SHP77 treated with DMSO at 0.1 percent for 48 hours (cell line): ENCODE measurements around the gene SLC23A2.
A peak's percentile ranks its signal among the peaks of the same experiment; 100 is the strongest.

Experiments used
- DNase-seq: peaks from one replicate; lab custom pipeline; 2025; lab: John Stamatoyannopoulos, UW

Gene SLC23A2

DNA sequence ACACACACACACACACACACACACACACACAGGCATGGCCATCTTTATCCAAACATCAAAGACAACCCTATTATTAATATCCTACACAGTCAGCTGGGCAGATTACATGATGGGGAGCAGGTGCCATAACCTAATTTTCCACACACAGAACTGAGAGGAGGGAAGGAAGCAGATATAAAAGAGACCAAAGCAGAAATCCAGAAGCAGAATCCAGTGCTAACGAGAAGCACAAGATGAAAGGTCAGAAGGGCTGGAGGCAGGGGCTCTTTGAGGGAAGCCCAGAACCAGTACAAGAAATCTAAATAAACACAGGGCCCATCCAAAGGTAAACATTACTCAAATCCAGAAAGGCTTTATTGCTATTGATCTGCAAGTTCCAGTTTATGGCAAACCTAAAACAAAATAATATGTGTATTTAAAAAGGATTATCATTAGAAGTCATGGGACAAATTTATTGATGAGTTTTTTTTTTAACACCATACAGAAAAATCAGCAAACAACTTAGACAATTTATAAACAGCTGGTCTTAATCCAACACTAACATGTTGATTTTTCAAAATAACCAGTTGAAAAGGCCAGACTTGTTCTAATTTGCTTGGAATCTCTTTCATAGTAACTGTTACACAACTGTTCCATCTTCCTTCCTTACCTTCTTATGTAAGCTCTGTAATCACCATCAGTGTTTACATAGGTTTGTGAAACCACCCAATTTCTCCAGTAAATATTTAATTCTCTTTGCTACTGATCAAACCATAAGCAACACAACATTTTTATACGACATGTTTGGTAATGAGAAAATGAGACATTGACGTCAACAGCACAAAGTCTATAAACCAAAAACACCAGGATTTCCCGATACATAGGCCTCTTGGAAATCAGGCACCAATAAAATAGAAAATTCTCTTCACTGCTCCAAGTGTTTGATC lies 34.2 kb downstream of the SLC23A2 start:
- DNase-seq = no peak

DNA sequence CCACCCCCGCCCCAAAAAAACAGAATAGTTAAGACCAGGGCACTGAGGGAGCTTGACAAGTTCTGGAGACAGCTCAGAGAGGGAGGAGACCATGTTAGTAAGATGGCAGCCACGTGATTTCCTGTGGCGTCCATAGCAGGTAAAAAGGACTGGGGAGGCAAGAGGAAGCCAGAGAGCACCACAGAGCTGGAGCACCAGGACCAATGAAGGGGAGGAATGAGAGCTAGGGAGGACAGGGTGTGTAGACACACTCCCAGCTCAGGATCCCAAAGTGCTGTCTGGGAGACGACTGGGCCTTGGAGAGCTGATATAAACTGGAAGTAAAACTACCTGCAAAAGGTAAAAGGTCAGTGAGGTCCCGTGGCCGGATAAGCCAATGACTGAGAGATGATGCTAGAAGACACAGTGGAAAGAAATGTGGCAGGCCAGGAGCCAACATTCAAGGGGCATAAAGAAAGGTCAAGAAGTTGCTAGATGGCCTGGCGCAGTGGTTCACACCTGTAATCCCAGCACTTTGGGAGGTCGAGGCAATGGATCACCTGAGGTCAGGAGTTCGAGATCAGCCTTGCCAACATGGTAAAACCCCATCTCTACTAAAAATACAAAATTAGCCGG lies 39.0 kb downstream of the SLC23A2 start:
- DNase-seq = no peak

DNA sequence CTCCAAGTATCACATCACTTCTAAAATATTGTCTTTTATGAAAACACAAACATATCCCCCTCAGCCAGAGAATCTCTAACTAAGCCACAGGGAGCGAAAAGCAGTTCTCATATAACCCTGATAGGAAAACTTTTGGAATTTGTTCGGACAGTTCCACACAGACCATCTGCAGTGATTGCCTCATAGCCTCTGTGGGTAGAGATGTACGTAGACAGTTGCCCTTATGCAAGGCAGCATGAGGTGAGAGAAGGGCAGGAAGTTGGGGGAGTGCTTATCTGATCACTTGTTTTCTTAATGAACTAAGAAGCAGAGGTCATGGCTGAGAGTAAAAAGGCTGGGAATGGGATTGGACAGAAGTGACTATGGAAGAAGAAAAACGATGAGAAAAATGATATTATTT lies 39.6 kb downstream of the SLC23A2 start:
- no peak for DNase-seq

DNA sequence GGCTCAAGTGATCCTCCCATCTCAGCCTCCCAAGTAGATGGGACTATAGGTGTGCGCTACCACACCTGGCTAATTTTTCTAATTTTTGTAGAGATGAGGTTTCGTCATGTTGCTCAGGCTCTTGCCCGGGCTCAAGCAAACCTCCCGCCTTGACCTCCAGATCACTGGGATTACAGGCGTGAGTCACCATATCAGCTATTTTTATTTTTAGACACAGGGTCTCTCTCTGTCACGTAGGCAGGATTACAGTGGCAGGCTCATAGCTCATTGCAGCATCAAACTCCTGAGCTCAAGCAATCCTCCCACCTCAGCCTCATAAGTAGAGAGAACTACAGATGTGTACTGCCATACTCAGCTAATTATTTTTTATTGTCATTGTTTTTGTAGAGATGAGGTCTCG lies 41.7 kb downstream of the SLC23A2 start:
- no peak for DNase-seq

DNA sequence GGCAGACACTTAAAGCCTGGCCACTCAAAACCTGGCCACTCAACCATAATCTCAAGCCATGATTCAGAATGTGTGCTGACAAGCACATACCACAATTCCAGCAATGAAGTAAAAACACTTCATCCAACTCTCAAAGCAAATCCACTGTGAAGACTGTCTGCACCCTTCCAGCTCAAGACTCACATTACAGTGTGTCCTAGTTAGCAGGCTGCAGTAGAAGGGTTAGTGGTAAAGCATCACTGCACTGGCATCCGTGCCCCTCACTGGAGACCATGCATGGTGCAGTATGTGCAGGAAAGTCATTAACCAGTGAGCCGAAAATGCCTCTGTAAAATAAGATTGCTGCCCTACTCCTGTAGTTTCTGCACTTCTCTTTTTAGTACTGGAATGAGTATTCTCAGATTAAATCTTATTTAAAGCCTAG lies 43.4 kb downstream of the SLC23A2 start:
- DNase-seq = no peak

DNA sequence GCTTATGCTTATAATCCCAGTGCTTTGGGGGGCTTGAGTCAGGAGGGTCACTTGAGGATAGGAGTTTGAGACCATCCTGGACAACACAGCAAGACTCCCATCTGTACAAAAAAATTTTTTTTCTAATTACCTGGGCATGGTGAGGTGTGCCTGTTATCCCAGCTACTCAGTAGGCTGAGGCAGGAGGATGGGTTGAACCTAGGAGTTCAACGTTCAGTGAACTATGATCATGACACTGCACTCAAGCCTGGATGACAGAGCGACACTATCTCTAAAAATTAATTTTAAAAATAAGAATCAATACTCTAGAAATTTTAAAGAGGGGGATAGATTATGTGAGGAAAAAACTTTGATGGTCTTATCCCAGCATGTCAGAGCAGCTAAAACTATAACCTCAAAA lies 44.1 kb downstream of the SLC23A2 start:
- DNase-seq = no peak

DNA sequence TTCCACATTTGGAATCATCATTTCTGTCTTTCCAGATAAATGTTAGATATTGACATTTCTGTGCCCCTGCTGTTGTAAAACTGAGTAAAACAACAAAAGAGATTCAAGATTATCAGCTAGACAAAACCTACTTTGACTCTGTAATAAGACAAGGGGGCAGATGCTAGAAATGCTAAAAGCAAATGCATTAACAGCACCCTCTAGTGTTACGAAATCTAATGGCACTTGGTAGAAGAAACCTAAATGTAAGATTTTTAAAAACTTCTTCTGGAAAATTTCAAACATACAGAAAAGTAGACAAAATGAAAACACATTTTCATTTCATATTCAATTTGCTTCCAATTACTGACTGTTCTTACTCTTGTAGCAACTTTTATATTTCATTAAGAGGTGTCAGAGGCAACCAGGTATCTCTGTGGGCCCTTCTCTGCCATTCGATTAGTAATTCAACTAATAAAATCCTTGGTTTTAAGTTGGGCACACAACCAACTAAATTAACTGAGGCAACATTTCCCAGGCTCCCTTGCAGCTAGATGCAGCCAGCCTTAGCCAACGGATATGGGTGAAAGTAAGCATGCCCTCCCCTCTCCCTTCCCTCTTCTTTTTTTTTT lies 45.0 kb downstream of the SLC23A2 start:
- DNase-seq = peak; percentile 48

DNA sequence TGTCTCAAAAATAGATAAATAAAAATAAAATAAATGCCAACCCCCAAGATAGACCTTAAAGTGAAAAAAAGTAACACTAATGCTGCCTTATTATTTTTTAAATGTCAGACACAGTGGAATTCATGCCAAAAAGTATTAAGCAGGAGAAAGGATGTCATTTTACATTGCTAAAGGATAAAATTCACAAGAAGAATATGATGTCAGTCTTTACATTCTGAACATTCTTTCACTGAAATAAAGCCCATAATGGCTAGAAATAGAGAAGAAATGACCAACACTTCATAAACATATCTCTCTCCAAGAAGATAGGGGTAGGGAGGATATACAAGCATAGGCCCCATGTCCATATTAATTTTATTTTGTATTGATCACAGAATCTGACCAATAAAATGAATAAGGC lies 47.4 kb downstream of the SLC23A2 start:
- no peak for DNase-seq

DNA sequence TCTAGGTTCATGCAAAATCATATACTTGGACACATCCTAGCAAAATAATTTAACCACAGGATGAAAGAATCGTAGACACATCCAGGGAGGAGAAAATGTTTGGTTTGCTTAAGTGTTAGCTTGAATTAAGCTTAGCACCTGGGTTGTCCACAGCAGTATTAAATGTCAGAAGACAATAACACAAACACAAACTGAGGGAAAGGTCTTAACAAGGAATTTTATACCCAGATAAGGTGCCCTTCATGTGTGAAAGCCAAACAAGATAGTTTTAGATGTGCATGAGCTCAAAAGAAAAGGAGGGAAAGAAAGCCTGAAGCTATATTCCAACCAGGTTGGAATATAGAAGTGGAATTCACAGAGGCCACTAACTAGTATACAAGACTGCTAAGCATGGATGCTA lies 49.1 kb downstream of the SLC23A2 start:
- DNase-seq = no peak

DNA sequence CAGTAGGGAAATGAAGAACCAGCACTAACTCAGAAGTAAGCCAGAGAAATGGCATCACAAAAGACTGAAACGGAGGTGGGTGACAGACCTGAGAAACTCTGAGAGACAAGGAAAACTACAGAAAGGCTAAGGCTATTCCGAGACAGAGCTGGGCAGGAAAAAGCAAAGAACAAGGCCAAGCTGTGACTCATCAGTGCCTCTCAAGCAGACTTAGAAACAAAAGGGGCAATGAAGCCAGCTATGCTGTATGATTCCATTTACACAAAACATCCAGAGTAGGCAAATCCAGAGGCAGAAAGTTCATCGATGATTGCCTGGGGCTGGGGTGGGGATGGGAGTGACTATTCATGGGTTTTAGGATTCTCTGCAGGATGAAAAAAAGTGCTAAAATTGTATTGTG lies 50.0 kb downstream of the SLC23A2 start:
- DNase-seq = no peak

DNA sequence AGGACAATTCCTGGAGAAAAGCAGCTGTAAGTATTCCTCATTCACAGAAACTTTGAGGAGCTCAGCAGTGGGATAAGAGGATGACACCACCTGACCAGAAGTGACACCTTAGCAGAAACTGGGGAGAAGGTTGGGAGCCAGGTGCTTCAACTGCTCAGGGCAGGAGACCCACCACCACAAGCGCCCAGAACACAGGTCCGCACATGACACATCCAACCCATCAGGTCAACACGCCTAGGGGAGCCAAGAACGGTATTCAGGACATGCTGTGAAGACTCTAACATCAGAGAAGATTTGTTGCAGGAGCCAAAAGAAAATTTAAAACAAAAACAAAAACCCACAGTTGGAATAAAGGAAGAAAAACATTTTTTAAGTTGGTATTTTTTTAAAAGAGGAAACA lies 50.5 kb downstream of the SLC23A2 start:
- no peak for DNase-seq

DNA sequence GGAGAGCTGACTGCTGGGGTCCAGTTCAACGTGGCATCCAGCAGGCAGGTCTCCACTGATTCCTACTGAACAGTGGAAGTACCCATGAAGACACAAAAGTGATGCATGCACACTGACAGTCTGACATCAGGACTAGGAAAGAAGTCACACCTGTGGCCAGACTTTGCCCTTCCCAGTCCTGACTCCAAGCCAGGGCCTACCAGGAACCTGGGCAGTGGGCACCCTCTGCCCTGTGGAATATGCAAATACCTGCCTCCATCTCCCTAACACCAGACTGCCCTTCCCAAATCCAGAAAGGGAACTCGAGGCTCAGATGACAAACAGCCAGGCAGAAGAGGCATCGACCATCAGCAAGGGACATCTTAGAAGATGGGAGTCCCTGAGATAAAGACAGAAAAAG lies 50.9 kb downstream of the SLC23A2 start:
- no peak for DNase-seq

DNA sequence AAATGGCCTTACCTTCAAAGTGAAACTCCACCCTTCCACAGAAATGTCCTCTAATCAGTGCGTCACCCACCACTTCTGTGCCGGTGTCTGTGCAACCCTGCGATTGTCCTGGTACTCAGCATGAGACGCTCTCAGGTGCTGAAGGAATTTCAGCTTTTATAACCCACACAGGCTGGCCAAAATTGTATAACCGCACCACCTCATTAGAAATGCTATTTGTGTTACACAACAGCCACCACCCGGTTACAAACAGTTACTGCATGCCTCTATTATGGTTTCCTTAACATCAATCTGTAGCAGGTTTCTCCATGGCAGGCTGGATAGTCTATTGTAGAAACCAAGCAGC lies 51.5 kb downstream of the SLC23A2 start:
- DNase-seq = no peak

DNA sequence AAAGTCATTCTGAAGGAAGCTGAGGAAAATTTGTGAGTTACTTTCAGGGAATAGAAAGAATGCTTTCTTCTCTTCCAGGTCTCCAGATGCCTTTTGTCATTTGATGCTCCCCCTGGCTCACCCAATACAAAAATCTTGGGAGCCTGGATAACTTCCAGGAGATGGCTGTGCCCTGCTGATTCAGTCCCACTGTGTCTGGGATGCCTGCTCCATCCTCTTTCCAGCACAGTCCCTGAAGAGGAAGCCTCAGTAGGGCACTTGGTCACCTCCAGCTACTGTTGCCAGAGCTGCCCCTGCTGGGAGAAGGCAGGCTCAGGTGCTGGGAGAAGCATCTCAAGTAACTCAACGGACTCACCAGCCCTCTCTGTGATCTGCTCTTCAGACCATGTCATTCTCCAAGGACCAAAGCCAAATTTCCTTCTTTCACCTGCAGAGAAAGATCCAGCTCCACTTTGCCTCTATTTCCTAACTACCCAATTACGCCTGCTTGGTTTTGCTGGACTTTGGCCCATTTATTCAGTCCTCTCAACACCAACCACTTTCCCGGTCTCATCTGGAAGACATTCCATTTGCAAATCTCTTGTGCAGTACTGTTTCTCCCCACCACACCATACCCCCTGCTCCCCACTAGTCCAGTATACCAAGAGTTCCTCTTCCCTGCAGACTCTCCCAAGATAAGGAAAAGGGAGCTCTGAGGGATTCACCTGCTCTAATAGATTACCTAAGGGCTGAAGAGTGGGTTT lies 53.3 kb downstream of the SLC23A2 start:
- no peak for DNase-seq

DNA sequence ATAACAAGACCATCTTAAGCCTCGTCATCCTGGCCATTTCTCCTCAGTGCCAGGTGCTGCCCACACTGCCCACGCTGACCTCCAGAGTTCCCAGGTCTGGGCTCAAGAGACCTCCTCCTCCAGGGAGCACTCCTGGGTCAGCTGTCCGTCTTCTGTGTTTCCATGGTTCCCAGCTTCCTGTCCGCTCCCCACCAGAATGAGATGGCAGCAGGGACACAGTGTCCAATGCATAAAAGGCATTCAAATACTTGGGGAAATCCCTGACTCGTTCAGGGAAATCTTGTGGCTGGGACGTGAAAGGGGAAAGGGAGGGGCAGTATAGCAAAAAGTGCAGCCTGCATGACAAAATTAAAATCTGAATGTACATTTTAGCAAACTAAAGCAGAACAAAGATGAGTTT lies 54.3 kb downstream of the SLC23A2 start:
- DNase-seq = no peak

DNA sequence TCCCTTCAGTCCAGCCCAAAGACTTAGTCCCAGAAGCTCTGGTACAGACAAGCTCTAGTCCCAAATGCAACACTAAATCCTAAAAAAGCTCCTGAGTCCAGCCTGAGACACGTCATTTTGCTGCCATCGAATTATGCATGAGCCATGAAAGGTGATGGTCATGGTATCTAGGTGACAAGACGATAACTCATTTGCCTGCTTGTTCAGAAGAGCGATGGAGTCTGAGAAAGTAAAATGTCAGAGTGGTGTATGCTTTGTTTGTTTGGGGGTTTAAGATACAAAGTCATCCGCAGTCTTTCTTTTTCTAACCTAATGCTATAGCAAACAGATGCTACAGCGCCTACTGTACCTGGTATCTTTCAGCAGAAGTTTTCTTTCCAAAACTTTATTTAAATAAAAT lies 54.7 kb downstream of the SLC23A2 start:
- no peak for DNase-seq

DNA sequence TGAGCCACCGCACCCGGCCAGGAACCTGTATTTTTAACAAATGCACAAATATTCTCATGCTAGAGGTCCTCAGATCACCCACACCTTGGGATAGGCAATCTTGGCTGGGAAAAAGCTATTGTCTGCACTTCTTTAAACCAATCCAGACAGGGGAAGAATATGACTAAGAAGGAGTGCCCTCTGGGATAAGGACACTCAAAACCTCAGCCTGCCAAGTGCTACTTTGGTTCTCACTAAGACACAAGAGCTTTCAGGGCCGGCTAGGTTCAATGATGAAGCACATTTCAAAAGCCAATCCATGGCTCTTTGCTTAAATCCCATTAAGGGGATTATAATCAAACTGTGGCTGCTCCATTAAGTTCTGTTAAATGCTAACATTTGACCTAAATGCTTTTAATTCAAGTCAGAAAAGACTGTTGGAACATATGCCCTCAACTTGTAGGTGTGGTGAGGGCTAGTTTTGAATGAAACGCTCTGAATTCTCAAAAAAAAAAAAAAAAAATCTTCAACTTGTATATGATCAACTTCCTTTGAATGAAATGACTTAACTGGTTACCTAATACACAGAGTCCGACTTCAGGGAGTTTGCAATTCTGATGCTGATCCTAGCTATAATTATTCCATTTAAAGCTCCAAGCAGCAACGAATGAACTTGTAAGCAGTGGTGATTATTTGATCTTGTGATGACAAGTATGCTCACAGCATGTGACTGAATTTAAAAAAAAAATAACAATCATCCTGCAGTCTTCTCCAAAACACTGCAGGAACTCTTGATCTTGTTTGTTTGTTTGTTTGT lies 56.6 kb downstream of the SLC23A2 start:
- no peak for DNase-seq

DNA sequence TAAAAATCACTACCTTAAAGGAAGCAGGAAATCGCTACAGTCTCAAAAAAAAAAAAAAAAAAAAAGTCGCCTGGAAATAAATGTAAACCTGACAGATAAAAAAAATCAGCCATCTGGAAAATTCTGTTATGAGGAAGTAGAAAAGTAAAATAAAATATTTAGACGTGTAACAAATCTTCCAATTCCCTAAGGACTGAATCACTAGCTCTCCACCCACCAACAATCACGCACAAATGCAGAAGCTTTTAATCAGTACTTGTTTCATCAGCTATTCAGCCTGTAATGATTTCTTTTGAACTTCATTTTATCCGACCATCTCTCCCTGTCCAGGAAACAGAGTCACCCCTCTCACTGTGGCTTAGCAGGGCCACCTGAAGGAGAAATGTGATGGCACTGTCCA lies 59.0 kb downstream of the SLC23A2 start:
- DNase-seq = no peak

DNA sequence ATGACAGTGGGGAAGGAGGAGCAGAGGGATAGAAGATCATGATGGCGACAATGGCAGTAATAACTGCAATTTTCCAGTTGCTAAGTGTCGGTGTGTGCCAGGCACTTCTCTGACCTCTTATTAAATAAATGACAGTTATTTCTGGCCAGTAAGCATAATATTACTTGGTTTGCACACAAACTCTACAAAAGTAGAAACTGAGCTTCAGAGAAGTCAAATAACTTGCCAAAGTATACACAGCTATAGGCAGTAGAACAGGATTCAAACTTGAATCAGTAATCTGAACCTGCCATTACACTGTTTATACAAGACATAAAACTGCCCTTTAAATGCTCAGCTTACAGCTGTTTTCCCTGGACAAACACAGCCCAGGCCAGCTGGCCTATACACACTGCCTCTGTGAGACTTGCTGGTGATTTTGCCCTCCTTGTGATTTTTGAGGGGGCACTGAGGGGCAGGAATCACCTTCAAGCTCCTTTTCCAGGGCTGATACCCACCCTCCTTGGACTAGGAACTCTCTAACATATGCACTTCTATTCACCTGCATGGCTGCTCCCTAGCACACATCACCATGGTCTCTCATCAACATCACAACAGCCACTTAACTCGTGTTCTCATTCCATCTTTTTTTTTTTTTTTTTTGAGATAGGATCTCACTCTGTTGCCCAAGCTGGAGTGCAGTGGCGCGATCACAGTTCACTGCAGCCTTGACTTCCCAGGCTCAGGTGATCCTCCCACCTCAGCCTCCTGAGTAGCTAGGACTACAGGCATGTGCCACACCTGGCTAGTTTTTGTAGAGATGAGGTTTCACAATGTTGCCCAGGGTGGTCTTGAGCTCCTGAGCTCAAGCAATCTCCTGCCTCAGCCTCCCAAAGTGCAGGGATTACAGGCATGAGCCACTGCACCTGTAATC lies 63.6 kb downstream of the SLC23A2 start:
- DNase-seq = peak; percentile 80

DNA sequence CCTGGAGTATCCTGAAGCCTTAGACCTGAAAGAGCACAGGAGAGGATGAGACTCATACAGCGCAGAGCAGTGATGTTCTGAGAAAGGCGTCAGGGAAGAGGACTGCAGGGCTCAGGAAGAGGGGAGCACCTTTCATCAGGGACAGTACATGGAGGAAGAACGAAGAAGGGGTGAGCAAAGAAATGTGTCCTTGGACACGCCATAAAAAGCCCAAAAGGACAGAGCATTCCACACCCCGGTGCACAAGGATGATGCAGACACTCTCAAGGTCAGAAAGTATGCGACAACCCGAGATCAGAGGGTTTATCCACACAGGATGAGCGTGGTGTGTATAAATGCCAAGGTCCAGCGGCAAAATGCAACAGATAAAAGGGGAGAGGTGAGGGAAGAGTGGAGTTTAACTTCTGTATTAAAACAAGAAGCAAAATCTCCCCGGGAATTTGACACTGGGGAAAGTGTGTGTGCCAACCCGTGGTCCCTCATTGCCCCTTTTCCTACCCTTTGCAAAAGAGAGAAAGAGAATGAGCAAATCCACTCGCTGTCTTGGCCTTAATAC lies 64.4 kb downstream of the SLC23A2 start:
- no peak for DNase-seq
